ENCODE measurements around the gene TSC22D2. TPM values are rescaled to one million over a fixed set of nuclear protein-coding genes. Genes with fewer than 3 reads are reported as not detected.
A peak's percentile ranks its signal among the peaks of the same experiment; 100 is the strongest.

Gene TSC22D2
- total and polyA plus RNA-seq, 10 of the 15 experiments (the other 5 are each of a cell fraction or from before 2014, with no cell fraction given): 7.4 to 19.4 (median 10.9) TPM

GRCh38 chr3:150372722-150373121 is 35.4 kb upstream of the TSC22D2 start:
- BruUV-seq (replicated peaks): no TSS peak
- RAD21 ChIA-PET (ENCODE audit: unreplicated experiment): interaction anchor here (0.8 to 1.8 kb wide), 5 partner anchors 12 to 40 kb away, joined by 3 to 9 read pairs (median 4); partner anchors contain the start of gene TSC22D2
- intact Hi-C loops (cut with micrococcal nuclease; ENCODE audit: unreplicated experiment) (loop anchor here (5.0 kb wide), 1 partner anchor 35 kb away; the partner anchor contains the start of gene TSC22D2), in situ Hi-C loops (cut with MboI) (no loop called here)
- Histone ChIP-seq H3K36me3 (ENCODE audit: control insufficient read depth in 2 of 2, insufficient read depth in 2 of 2, low read length in 1 of 2) (no peaks in the 10 kb centered on the region), H3K27ac (ENCODE audit: control insufficient read depth, insufficient read depth) (peak overlapping the region; percentile 22), H3K27me3 (replicated peaks in 1 of 2; ENCODE audit: control insufficient read depth in 2 of 2, insufficient read depth in 2 of 2, low read length in 1 of 2) (no peaks in the 10 kb centered on the region), H3K79me2 (ENCODE audit: control insufficient read depth, insufficient read depth, low read length) (no peaks in the 10 kb centered on the region), H3K9ac (ENCODE audit: control insufficient read depth, insufficient read depth, low read length) (no peak overlapping the region), H3K4me3 (no peak overlapping the region), H3K9me3 (replicated peaks; ENCODE audit: control insufficient read depth, insufficient read depth, low read length) (no peaks in the 10 kb centered on the region), H3K4me1 (ENCODE audit: control insufficient read depth, insufficient read depth, low read length) (0 out of 2 replicates have a peak, but pooled peaks cover 2% of the 10 kb centered on the region), H3K4me2 (ENCODE audit: control insufficient read depth, insufficient read depth) (peak overlapping the region; percentile 54; the same call in 1 of the 2 replicates), H4K20me1 (ENCODE audit: control insufficient read depth, insufficient read depth) (no peaks in the 10 kb centered on the region), H2AFZ (ENCODE audit: control insufficient read depth, low read depth, low read length) (peak overlapping the region; percentile 68)
- SMC1A ChIA-PET (ENCODE audit: uncharacterized antibody, unreplicated experiment): interaction anchor here (0.9 to 2.3 kb wide), 13 partner anchors 8 to 143 kb away, joined by 3 to 11 read pairs (median 4); partner anchors contain the start of gene TSC22D2
- TF ChIP-seq RAD21 (IDR thresholded peaks at IDR 0.05; ENCODE audit: insufficient read depth, low read depth, low read length) (peak; percentile 27; the same call in 1 of the 2 replicates), SUZ12 (IDR thresholded peaks at IDR 0.05; ENCODE audit: unreplicated experiment) (no peak), STAT3 (IDR thresholded peaks at IDR 0.05; ENCODE audit: low read depth, low read length) (no peak), PML (IDR thresholded peaks at IDR 0.05; ENCODE audit: low read length) (peak; percentile 26; the same call in 1 of the 2 replicates), NFIC (IDR thresholded peaks at IDR 0.05; ENCODE audit: low read depth, low read length) (peak; percentile 21; the same call in 1 of the 2 replicates), CTCF (IDR thresholded peaks at IDR 0.05 in 2 of 3, conservative IDR thresholded peaks at IDR 0.05 in 1 of 3; ENCODE audit: control insufficient read depth in 2 of 3, extremely low read depth in 1 of 3, insufficient read depth in 1 of 3, low read depth in 3 of 3, low read length in 3 of 3) (peak in 2 of 3 experiments; percentile 11 to 29; a peak in 1 of 6 replicates), ZBTB33 (IDR thresholded peaks at IDR 0.05) (no peak), POU2F2 (IDR thresholded peaks at IDR 0.05; ENCODE audit: borderline replicate concordance, low read depth, low read length) (0 out of 3 replicates have a peak, but pooled peaks have one; percentile 26), SMAD5 (IDR thresholded peaks at IDR 0.05; ENCODE audit: low read depth) (peak; percentile 65; the same call in 1 of the 2 replicates), POLR2AphosphoS5 (IDR thresholded peaks at IDR 0.05; ENCODE audit: low read length) (peak; percentile 22; the same call in 1 of the 2 replicates), HCFC1 (IDR thresholded peaks at IDR 0.05; ENCODE audit: low read length) (no peak), NFXL1 (IDR thresholded peaks at IDR 0.05; ENCODE audit: borderline replicate concordance) (no peak), ATF2 (IDR thresholded peaks at IDR 0.05; ENCODE audit: low read length) (peak; percentile 6; the same call in 1 of the 2 replicates), LARP7 (IDR thresholded peaks at IDR 0.05) (no peak), NFYB (IDR thresholded peaks at IDR 0.05; ENCODE audit: insufficient read depth, low read depth, low read length) (peak; percentile 84), MTA3 (IDR thresholded peaks at IDR 0.05; ENCODE audit: borderline replicate concordance, low read length) (0 out of 2 replicates have a peak, but pooled peaks have one; percentile 19)
- DNase-seq (ENCODE audit: low read depth, low spot score): no peak
- POLR2A ChIA-PET: interaction anchor here (4.6 kb wide), 1 partner anchor 12 kb away, joined by 18 read pairs; no protein-coding TSS in a partner anchor
- no peak for FAIRE-seq
- WGBS (ENCODE audit: insufficient coverage, insufficient replicate concordance, low lambda C conversion rate, missing lambda C conversion rate): 50% methylated on average over 1 of the region's 1 CpG
- ATAC-seq: peak; percentile 84
- CTCF ChIA-PET: interaction anchor here (1.3 to 2.3 kb wide), 3 partner anchors 12 to 36 kb away, joined by 3 to 13 read pairs (median 8); partner anchors contain the start of gene TSC22D2

All from GM12878 (cell line).